ENCODE measurements around the gene PAM.

PAM gene

DNA sequence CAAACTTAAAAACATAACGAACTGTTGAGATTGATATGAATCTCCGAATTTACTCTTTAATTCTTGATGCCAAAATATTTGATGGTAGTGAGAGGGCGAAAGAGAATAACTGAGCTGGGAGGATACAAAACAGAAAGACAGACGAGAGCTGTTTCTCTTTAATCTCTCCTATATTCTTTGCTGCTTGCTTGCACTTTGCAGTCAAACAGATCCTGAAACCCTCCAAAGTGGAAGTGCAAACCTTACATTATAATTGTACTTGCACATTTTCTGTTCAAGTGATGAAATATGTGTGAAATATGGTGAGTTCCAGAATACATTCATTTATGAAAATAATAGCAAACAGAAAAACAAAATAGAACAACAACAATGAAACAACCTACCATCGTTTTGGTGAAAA, 63.8 kb downstream of the PAM start:
- Mint-ChIP-seq H3K9me3 (no peaks in the 10 kb centered on the region), H3K27ac (no peak overlapping the region), H3K4me3 (no peak overlapping the region), H3K27me3 (no peaks in the 10 kb centered on the region), H3K36me3 (ENCODE audit: low read depth) (no peaks in the 10 kb centered on the region), H3K4me1 (ENCODE audit: low read depth) (peaks cover 23% of the 10 kb centered on the region)
- intact Hi-C loops (cut with micrococcal nuclease), result loop anchor here (5.0 kb wide), 1 partner anchor 48 kb away; no protein-coding TSS in a partner anchor

DNA sequence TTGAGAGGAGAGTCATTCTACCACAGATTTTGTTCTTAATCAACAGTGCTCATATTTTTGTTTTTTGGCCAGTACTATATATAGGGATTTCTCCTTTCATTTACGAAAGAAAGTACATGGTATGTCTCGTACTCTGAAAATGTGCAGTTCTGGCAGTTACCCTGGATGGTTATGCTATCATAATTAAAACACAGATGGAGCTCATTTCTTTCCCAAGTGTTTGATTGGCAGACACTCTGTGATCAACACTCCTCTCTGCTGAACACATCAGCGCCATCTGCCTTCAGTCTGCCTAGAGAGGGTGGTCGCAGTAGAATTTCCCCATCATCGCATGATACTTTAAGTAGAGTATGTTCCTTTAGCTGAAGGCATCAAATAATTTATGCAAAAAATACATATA, 64.5 kb downstream of the PAM start:
- intact Hi-C loops (cut with micrococcal nuclease), result loop anchor here (5.0 kb wide), 1 partner anchor 48 kb away; no protein-coding TSS in a partner anchor
- H3K36me3 Mint-ChIP-seq (ENCODE audit: low read depth), result no peaks in the 10 kb centered on the region
- H3K4me1 Mint-ChIP-seq (ENCODE audit: low read depth), result peaks cover 22% of the 10 kb centered on the region
- no peak overlapping the region for H3K4me3 Mint-ChIP-seq
- H3K9me3 Mint-ChIP-seq, result no peaks in the 10 kb centered on the region
- H3K27me3 Mint-ChIP-seq, result no peaks in the 10 kb centered on the region
- H3K27ac Mint-ChIP-seq, result no peak overlapping the region

DNA sequence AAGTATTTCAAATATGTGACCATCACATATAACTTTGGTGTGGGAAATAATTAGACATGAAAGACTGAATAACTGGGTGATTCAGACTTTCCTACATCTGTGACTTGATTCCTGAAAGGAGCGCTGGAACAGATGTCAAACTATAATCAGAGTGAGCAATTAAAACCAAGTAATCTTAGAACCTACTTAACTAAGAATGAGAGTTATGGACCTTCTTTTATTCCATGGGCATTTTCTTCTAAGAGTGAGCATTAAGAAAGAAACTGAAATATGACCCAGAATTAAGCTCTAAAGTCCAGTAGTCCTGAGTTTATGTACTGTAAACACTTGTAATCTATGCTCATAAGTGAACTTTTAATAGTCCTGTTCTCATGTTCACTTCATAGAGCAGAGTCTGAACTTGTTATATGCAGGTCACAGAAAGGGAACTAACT, 68.4 kb downstream of the PAM start:
- intact Hi-C loops (cut with micrococcal nuclease), result no loop called here
- no peaks in the 10 kb centered on the region for H3K36me3 Mint-ChIP-seq (ENCODE audit: low read depth)
- no peaks in the 10 kb centered on the region for H3K9me3 Mint-ChIP-seq
- no peak overlapping the region for H3K4me3 Mint-ChIP-seq
- H3K4me1 Mint-ChIP-seq (ENCODE audit: low read depth), result no peaks in the 10 kb centered on the region
- no peak overlapping the region for H3K27ac Mint-ChIP-seq
- H3K27me3 Mint-ChIP-seq, result no peaks in the 10 kb centered on the region

DNA sequence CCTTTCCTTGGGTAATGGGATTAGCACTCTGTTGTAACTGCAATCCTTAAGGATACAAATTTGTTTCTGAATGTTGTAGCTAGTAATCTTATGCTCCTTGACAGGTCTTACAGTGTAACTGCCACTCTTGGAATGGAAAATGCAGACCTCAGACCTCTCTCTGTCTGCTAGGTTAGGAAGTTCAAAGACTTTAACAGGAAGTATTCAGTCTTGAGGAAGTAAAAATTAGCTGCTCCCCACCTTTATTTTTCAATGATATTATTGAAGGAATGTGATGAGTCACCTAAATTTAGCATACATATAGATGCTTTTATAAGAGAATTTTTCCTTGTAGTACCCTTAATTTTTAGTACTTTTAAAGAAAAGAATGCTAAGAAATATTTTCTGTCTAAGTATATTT, 71.5 kb downstream of the PAM start:
- Mint-ChIP-seq H3K4me3 (no peak overlapping the region), H3K27me3 (no peaks in the 10 kb centered on the region), H3K4me1 (ENCODE audit: low read depth) (no peaks in the 10 kb centered on the region), H3K36me3 (ENCODE audit: low read depth) (no peaks in the 10 kb centered on the region), H3K9me3 (no peaks in the 10 kb centered on the region), H3K27ac (no peak overlapping the region)
- intact Hi-C loops (cut with micrococcal nuclease), result no loop called here

DNA sequence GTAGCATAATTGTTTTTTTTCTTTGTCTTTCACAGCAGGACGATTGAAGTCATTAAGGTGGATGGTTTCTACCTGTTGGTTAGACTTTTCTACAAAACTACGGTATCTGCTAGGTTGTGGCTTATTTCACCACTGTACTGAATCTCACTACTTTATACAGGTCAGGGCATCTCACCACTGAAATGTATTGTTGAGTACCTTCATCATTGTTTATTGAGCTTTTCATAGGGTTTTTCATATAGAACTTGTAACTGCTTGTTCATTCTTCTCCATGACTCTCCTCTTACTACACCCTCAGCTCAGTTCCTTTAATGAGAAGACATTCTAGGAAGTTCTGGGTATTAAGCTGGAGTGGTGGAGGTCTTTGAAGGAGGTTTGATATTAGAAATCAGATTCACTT, 75.1 kb downstream of the PAM start:
- Mint-ChIP-seq H3K4me1 (ENCODE audit: low read depth) (peaks cover 8% of the 10 kb centered on the region), H3K36me3 (ENCODE audit: low read depth) (no peaks in the 10 kb centered on the region), H3K9me3 (no peaks in the 10 kb centered on the region), H3K27ac (no peak overlapping the region), H3K4me3 (no peak overlapping the region), H3K27me3 (no peaks in the 10 kb centered on the region)
- intact Hi-C loops (cut with micrococcal nuclease), result no loop called here

DNA sequence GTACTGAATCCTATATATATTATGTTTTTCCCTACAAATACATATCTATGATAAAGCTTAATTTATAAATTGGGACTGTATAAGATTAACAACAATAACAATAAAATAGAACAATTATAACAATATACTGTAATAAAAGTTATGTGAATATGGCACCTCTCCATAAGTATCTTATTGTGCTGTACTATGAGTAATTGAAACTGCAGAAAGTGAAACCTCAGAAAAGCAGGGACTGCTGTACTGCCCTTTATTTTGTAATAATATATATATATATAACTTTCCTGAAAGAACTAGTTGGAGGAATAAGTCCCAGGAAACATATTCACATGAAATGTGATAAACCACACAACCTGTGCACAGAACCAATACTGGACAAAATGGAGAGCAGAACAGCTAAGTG, 77.3 kb downstream of the PAM start:
- H3K27me3 Mint-ChIP-seq, result no peaks in the 10 kb centered on the region
- no peak overlapping the region for H3K27ac Mint-ChIP-seq
- H3K36me3 Mint-ChIP-seq (ENCODE audit: low read depth), result no peaks in the 10 kb centered on the region
- H3K4me3 Mint-ChIP-seq, result no peak overlapping the region
- intact Hi-C loops (cut with micrococcal nuclease), result no loop called here
- peaks cover 23% of the 10 kb centered on the region for H3K4me1 Mint-ChIP-seq (ENCODE audit: low read depth)
- no peaks in the 10 kb centered on the region for H3K9me3 Mint-ChIP-seq

DNA sequence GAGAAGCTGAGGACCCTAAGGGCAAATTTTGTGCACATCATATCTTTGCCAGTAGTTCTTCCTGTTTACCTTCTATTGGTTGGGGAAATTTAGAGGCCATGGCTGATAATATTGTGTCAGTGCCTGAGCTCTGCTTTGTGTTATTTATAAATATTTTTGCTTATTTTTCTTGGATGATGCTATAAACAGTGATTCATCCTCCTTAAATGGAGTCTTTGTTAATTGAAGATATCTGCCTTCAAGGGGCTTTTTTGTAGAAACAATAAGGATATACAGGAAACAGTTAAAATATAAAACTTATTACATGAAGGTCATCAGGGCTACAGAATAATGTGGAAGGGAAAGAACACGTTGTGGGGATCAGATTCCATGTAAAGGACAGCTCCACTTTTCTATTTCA, 78.0 kb downstream of the PAM start:
- intact Hi-C loops (cut with micrococcal nuclease), result no loop called here
- no peak overlapping the region for H3K27ac Mint-ChIP-seq
- no peaks in the 10 kb centered on the region for H3K36me3 Mint-ChIP-seq (ENCODE audit: low read depth)
- H3K9me3 Mint-ChIP-seq, result no peaks in the 10 kb centered on the region
- H3K4me1 Mint-ChIP-seq (ENCODE audit: low read depth), result peaks cover 23% of the 10 kb centered on the region
- H3K4me3 Mint-ChIP-seq, result no peak overlapping the region
- no peaks in the 10 kb centered on the region for H3K27me3 Mint-ChIP-seq

DNA sequence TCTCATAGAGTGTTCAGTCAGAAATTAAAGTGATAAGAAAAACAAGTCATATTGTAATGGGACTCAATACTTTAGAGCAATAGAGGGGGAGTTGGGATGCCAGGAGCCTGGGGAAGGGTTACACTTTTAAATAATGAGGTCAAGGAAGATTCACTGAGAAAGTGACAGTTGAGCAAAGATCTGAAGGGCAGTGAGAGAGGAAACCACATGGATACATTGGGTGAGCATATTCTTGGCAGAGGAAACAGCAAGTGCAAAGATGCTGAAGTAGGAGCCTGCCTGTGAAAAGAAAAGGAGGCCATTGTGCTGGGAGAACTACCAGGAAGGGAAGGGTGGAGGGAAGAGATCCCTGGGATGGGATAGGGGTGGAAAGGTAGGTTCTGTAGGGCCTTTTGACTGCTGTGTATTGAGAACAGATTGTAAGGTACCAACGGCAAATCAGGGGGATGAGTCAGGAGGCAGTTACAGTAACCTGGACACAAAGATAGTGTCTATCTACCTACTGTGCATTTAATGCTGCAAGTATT, 79.4 kb downstream of the PAM start:
- H3K4me3 Mint-ChIP-seq, result no peak overlapping the region

DNA sequence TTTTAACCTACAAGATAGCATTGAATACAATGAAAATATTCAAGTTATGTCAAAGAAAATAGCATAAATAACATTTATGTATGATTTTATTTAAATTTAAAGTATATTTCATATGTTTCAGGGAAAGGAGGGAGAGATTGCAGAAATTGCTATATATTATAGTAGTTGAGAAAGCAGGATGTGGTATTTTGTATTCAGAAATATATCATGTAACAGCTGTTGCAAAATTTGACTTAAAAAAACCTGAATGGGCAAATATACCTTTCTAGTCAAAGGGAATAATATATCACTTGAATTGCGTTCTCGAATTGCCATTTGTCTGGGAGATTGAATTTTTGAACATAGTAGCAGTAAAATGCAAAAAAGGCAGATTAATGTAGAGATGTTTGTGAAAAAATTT, 80.6 kb downstream of the PAM start:
- no peaks in the 10 kb centered on the region for H3K36me3 Mint-ChIP-seq (ENCODE audit: low read depth)
- no peak overlapping the region for H3K4me3 Mint-ChIP-seq
- H3K27ac Mint-ChIP-seq, result no peak overlapping the region
- H3K9me3 Mint-ChIP-seq, result no peaks in the 10 kb centered on the region
- H3K4me1 Mint-ChIP-seq (ENCODE audit: low read depth), result peaks cover 23% of the 10 kb centered on the region
- intact Hi-C loops (cut with micrococcal nuclease), result no loop called here
- H3K27me3 Mint-ChIP-seq, result no peaks in the 10 kb centered on the region

More for the DNA sequence above, 79.4 kb downstream of the PAM start:
- intact Hi-C loops (cut with micrococcal nuclease), result no loop called here
- H3K27me3 Mint-ChIP-seq, result no peaks in the 10 kb centered on the region
- no peak overlapping the region for H3K27ac Mint-ChIP-seq
- H3K4me1 Mint-ChIP-seq (ENCODE audit: low read depth), result peaks cover 23% of the 10 kb centered on the region
- no peaks in the 10 kb centered on the region for H3K9me3 Mint-ChIP-seq
- no peaks in the 10 kb centered on the region for H3K36me3 Mint-ChIP-seq (ENCODE audit: low read depth)

DNA sequence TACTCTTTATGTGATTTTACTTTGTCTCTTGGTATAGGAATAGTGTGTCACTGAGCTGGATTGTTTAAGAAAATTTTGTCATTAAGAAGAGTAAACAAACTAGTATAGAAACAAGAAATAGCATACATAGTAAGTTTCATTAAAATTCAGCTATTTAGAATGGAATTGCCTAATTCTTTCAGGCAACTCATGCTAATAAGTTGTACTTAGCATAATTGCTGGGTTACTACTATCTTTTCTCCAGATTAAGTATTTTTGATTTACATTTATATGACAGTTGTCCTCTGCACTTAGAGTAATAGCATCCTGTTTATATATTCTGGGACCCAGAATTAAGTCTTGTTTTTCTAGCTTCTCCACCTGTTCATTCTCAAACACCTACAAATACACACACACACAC, 85.9 kb downstream of the PAM start:
- no peak overlapping the region for H3K4me3 Mint-ChIP-seq
- no peak overlapping the region for H3K27ac Mint-ChIP-seq
- H3K9me3 Mint-ChIP-seq, result peaks cover 12% of the 10 kb centered on the region
- H3K36me3 Mint-ChIP-seq (ENCODE audit: low read depth), result no peaks in the 10 kb centered on the region
- peaks cover 14% of the 10 kb centered on the region for H3K4me1 Mint-ChIP-seq (ENCODE audit: low read depth)
- no peaks in the 10 kb centered on the region for H3K27me3 Mint-ChIP-seq
- intact Hi-C loops (cut with micrococcal nuclease), result no loop called here

DNA sequence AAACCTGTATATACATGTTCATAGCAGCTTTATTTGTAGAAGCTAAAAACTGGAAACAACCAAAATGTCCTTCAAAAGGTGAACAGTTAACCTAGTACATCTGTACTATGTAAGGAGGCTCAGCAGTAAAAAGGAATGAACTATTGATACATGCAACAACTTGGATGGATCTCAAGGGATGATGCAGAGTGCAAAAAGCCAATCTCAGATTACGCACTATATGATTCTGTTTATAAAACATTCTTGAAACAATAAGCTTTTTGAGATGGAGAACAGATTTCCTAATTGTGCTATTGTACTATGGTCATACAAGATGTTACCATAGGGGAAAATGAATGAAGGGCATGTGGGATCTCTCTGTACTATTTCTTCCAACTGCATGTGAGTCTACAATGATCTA, 88.9 kb downstream of the PAM start:
- peaks cover 12% of the 10 kb centered on the region for H3K9me3 Mint-ChIP-seq

DNA sequence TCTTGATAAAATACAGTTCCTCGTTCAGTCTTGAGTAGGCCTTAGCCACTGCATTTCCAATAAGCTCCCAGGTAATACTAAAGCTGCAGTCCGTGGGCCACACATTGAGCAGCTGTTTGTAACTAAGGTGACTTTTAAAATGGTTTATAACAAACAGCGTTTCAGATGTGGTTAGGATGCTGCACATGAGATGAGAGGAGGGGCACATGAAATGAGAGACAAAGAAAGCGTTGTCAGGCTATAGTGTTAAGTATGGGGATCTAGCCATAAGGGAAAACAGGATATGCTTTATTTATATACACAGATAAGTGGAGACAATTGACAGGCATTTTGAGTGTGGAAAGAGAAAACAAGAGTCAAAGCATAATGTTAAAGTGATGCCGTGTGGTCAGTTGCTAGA, 89.9 kb downstream of the PAM start:
- Mint-ChIP-seq H3K27me3 (no peaks in the 10 kb centered on the region), H3K9me3 (peaks cover 12% of the 10 kb centered on the region), H3K27ac (no peak overlapping the region), H3K4me3 (no peak overlapping the region), H3K36me3 (ENCODE audit: low read depth) (no peaks in the 10 kb centered on the region), H3K4me1 (ENCODE audit: low read depth) (peaks cover 9% of the 10 kb centered on the region)
- intact Hi-C loops (cut with micrococcal nuclease), result no loop called here

More for the DNA sequence above, 88.9 kb downstream of the PAM start:
- Mint-ChIP-seq H3K27me3 (no peaks in the 10 kb centered on the region), H3K27ac (no peak overlapping the region), H3K36me3 (ENCODE audit: low read depth) (no peaks in the 10 kb centered on the region), H3K4me1 (ENCODE audit: low read depth) (peaks cover 9% of the 10 kb centered on the region), H3K4me3 (no peak overlapping the region)
- intact Hi-C loops (cut with micrococcal nuclease), result no loop called here

DNA sequence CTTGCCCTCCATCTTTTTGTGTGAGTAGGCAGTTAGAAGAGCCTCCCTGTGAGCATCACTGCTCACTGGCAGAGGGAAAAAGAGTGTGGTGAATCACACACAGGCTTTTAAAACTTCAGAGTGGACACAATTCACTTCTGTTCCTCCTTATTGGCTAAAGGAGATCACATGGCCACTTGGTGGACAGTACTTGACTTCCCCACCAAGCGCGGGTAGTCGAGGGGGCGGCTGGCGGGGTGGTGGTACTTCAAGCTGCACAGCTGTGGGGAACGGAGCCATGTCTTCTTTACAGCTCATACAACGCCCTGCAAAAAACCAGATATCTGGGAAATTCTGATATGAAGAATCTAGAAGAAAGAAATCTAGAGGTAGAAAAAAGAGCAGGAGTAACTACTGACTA, 95.4 kb downstream of the PAM start:
- Mint-ChIP-seq H3K27ac (no peak overlapping the region), H3K4me1 (ENCODE audit: low read depth) (peaks cover 10% of the 10 kb centered on the region), H3K36me3 (ENCODE audit: low read depth) (no peaks in the 10 kb centered on the region), H3K4me3 (no peak overlapping the region), H3K27me3 (no peaks in the 10 kb centered on the region), H3K9me3 (peaks cover 8% of the 10 kb centered on the region)
- intact Hi-C loops (cut with micrococcal nuclease), result no loop called here

DNA sequence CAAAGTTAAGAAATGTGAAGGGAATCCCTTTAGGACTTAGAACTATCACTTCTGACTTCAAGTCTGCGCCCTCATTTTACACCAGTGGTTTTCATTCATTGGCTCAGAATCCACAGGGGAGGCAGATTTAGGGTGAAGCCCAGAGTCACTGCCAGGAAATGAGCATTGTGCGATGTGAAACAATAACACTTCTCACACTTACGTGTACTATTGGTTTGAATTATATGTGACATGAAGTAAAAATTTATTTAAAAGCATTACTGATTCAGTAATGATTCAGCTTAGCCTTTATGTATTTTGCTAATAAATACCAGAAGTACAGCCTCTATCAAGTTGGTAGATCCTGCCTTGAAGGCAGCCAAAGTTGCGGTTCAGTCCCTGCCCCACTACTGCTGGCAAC, 98.6 kb downstream of the PAM start:
- Mint-ChIP-seq H3K27me3 (no peaks in the 10 kb centered on the region), H3K4me3 (no peak overlapping the region), H3K27ac (no peak overlapping the region), H3K4me1 (ENCODE audit: low read depth) (peaks cover 8% of the 10 kb centered on the region), H3K9me3 (peaks cover 8% of the 10 kb centered on the region), H3K36me3 (ENCODE audit: low read depth) (no peaks in the 10 kb centered on the region)
- intact Hi-C loops (cut with micrococcal nuclease), result no loop called here

DNA sequence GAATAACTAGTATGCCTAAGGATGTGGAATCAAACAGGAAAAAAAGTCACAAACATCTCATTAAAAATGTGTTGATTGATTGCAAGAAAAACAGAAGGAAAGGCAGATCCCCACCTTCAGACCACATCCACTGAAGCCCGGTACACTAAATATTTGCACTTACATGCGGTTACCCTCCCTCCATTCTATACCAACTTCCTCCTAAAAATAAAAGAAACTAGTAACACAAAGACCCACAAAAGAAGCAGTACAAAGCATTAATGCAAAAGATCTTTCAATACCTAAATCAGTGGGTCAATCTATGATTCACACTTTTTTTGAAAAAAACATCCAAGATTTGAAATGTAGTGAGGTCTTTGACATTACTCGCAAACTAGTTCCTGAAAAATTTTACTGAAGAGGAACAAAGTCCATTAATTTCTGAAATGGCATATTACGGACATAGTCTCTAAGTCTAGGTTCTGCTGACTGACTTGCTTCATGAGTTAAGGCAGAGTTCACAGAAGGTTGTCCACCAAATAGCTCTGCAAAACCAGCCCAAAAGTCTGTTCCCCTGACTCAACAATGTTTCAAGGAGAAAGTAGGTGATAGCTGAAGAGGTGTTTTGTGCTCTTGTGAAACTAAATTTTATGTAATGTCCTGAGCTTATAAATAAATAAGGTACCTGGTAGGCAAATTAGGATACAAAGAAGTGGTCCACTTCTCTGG, 100.7 kb downstream of the PAM start:
- intact Hi-C loops (cut with micrococcal nuclease), result no loop called here
- peaks cover 8% of the 10 kb centered on the region for H3K4me1 Mint-ChIP-seq (ENCODE audit: low read depth)
- no peaks in the 10 kb centered on the region for H3K36me3 Mint-ChIP-seq (ENCODE audit: low read depth)
- H3K4me3 Mint-ChIP-seq, result peak overlapping the region; percentile 62
- no peak overlapping the region for H3K27ac Mint-ChIP-seq
- H3K27me3 Mint-ChIP-seq, result no peaks in the 10 kb centered on the region
- H3K9me3 Mint-ChIP-seq, result peaks cover under 1% of the 10 kb centered on the region

Measured in dendritic cell treated with granulocyte-macrophage colony-stimulating factor and Interleukin-4, amounts not matched to agents 40 ng/mL and 50 ng/mL, for 4 days (primary cell).